HEK293 (cell line): ENCODE measurements around the gene PHF13.
A peak's percentile ranks its signal among the peaks of the same experiment; 100 is the strongest.

ENCODE experiments used
- CTCF ChIA-PET: fragments of 350-600 bp; formaldehyde crosslinking; extraction: SDS; loops from one replicate; lab custom pipeline; 2021; ENCODE audit warnings: antibody characterized with exemption; lab: Yijun Ruan, JAX
- POLR2A ChIA-PET: fragments of 300-600 bp; formaldehyde crosslinking; extraction: SDS; loops from one replicate; lab custom pipeline; 2020; ENCODE audit warnings: antibody characterized with exemption, inconsistent platforms; lab: Yijun Ruan, JAX
- H3K27ac ChIP-seq: fragments of 200-500 bp; sonication (Bioruptor generic); 2 replicates; pipeline ENCODE4 v1.5.1; 2014; ENCODE audit warnings: low read depth, low read length, control low read depth, inconsistent platforms; ENCODE audit errors: extremely low read depth
- H3K36me3 ChIP-seq, 2 experiments: fragments of 200-500 bp in 1 of 2; sonication (Bioruptor generic) in 1 of 2; 1 replicate in 1 of 2; 2 replicates in 1 of 2; pipeline ENCODE4 v1.5.1; 2014 to 2017; ENCODE audit warnings: inconsistent platforms in 2 of 2, low read length in 2 of 2; ENCODE audit not compliant: control insufficient read depth in 2 of 2, insufficient read depth in 1 of 2
- H3K4me1 ChIP-seq: fragments of 200-500 bp; sonication (Bioruptor generic); 2 replicates; pipeline ENCODE4 v1.5.1; 2014; ENCODE audit warnings: mild to moderate bottlenecking, low read length, inconsistent platforms; ENCODE audit not compliant: control insufficient read depth, insufficient read depth
- H3K4me3 ChIP-seq: 2 replicates; pipeline ENCODE4 v1.5.1; 2011; ENCODE audit warnings: low read depth, mild to moderate bottlenecking, control low read depth, low read length, moderate library complexity
- H3K9me3 ChIP-seq: fragments of 200-500 bp; sonication (Bioruptor generic); 2 replicates; pipeline ENCODE4 v1.5.1; 2014; ENCODE audit warnings: low read depth, low read length, inconsistent platforms; ENCODE audit not compliant: control insufficient read depth, insufficient read depth
- ATF2 ChIP-seq: fragments of 450-650 bp; formaldehyde crosslinking; IDR thresholded peaks from 2 replicates; pipeline ENCODE4 v1.5.1; 2016; ENCODE audit warnings: missing biosample characterization, missing genetic modification characterization, low read depth
- PBX3 ChIP-seq: sonication (generic); formaldehyde crosslinking; IDR thresholded peaks from 2 replicates; pipeline ENCODE4 v1.8.1; 2022; ENCODE audit warnings: mild to moderate bottlenecking, moderate library complexity, missing genetic modification reagents
- PRDM1 ChIP-seq: fragments of 450-650 bp; formaldehyde crosslinking; IDR thresholded peaks from 2 replicates; pipeline ENCODE4; 2016; ENCODE audit warnings: missing biosample characterization, missing genetic modification characterization
- SP3 ChIP-seq: fragments of 450-650 bp; formaldehyde crosslinking; IDR thresholded peaks from 2 replicates; pipeline ENCODE4 v1.5.1; 2016; ENCODE audit warnings: missing biosample characterization, missing genetic modification characterization
- SP7 ChIP-seq: fragments of 450-650 bp; formaldehyde crosslinking; IDR thresholded peaks from 2 replicates; pipeline ENCODE4 v1.5.1; 2016; ENCODE audit warnings: missing biosample characterization, missing genetic modification characterization
- TSHZ1 ChIP-seq: fragments of 450-650 bp; formaldehyde crosslinking; IDR thresholded peaks from 2 replicates; pipeline ENCODE4 v1.5.1; 2016; ENCODE audit warnings: missing biosample characterization, missing genetic modification characterization, borderline replicate concordance
- ZBTB10 ChIP-seq: fragments of 450-650 bp; formaldehyde crosslinking; IDR thresholded peaks from 2 replicates; pipeline ENCODE4 v1.5.1; 2016; ENCODE audit warnings: missing biosample characterization, missing genetic modification characterization
- ZBTB26 ChIP-seq: fragments of 450-650 bp; formaldehyde crosslinking; optimal IDR thresholded peaks from 2 replicates; pipeline ENCODE3; 2016; ENCODE audit warnings: missing biosample characterization, mild to moderate bottlenecking, missing genetic modification characterization
- ZBTB6 ChIP-seq: fragments of 450-650 bp; formaldehyde crosslinking; IDR thresholded peaks from 2 replicates; pipeline ENCODE4 v1.5.1; 2017; ENCODE audit warnings: missing biosample characterization, missing genetic modification characterization
- ZFP69B ChIP-seq: fragments of 450-650 bp; formaldehyde crosslinking; IDR thresholded peaks from 2 replicates; pipeline ENCODE4 v1.5.1; 2016; ENCODE audit warnings: missing biosample characterization, missing genetic modification characterization
- ZNF133 ChIP-seq: fragments of 450-650 bp; formaldehyde crosslinking; IDR thresholded peaks from 2 replicates; pipeline ENCODE4 v1.5.1; 2016; ENCODE audit warnings: missing biosample characterization, missing genetic modification characterization
- ZNF140 ChIP-seq: fragments of 450-650 bp; formaldehyde crosslinking; IDR thresholded peaks from 2 replicates; pipeline ENCODE4 v1.5.1; 2016; ENCODE audit warnings: missing biosample characterization, missing genetic modification characterization
- ZNF16 ChIP-seq: fragments of 450-650 bp; formaldehyde crosslinking; IDR thresholded peaks from 2 replicates; pipeline ENCODE4 v1.5.1; 2016; ENCODE audit warnings: low read depth, missing biosample characterization, missing genetic modification characterization
- ZNF175 ChIP-seq: fragments of 450-650 bp; formaldehyde crosslinking; IDR thresholded peaks from 2 replicates; pipeline ENCODE4 v1.5.1; 2016; ENCODE audit warnings: missing biosample characterization, missing genetic modification characterization
- ZNF423 ChIP-seq: fragments of 450-650 bp; formaldehyde crosslinking; IDR thresholded peaks from 2 replicates; pipeline ENCODE4 v1.5.1; 2016; ENCODE audit warnings: missing biosample characterization, missing genetic modification characterization
- ZNF530 ChIP-seq: fragments of 450-650 bp; formaldehyde crosslinking; IDR thresholded peaks from 2 replicates; pipeline ENCODE4 v1.5.1; 2016; ENCODE audit warnings: low read depth, missing biosample characterization, missing genetic modification characterization
- ZNF600 ChIP-seq: fragments of 450-650 bp; formaldehyde crosslinking; IDR thresholded peaks from 2 replicates; pipeline ENCODE4 v1.5.1; 2016; ENCODE audit warnings: missing biosample characterization, missing genetic modification characterization
- ZNF645 ChIP-seq: fragments of 450-650 bp; formaldehyde crosslinking; IDR thresholded peaks from 2 replicates; pipeline ENCODE4; 2016; ENCODE audit warnings: missing biosample characterization, missing genetic modification characterization
- ZNF76 ChIP-seq: fragments of 450-650 bp; formaldehyde crosslinking; IDR thresholded peaks from 2 replicates; pipeline ENCODE4; 2016; ENCODE audit warnings: low read depth, missing biosample characterization, missing genetic modification characterization, borderline replicate concordance
- ZNF791 ChIP-seq: fragments of 450-650 bp; formaldehyde crosslinking; IDR thresholded peaks from 2 replicates; pipeline ENCODE4 v1.5.1; 2016; ENCODE audit warnings: missing biosample characterization, missing genetic modification characterization
- ZSCAN4 ChIP-seq: fragments of 450-650 bp; formaldehyde crosslinking; IDR thresholded peaks from 2 replicates; pipeline ENCODE4 v1.5.1; 2017; ENCODE audit warnings: missing biosample characterization, missing genetic modification characterization

PHF13 gene

GRCh38 chr1:6591222-6591621 lies 22.3 kb upstream of the PHF13 start:
- ChIA-PET CTCF (interaction anchor here (1.8 kb wide), 1 partner anchor 36 kb away, joined by 7 read pairs; the partner anchor contains the start of gene TAS1R1), POLR2A (interaction anchor here (1.2 to 2.3 kb wide), 3 partner anchors 10 to 12 kb away, joined by 3 to 12 read pairs (median 4); partner anchors contain the start of gene ZBTB48)

GRCh38 chr1:6591644-6592043 lies 21.9 kb upstream of the PHF13 start:
- CTCF ChIA-PET, result interaction anchor here (1.8 kb wide), 1 partner anchor 37 kb away, joined by 7 read pairs; the partner anchor contains the start of gene TAS1R1
- H3K4me1 ChIP-seq, result no peaks in the 10 kb centered on the region
- H3K4me3 ChIP-seq, result no peak overlapping the region
- TF ChIP-seq ZNF140, result no peak
- no peak for TF ChIP-seq PBX3 (CRISPR knock-in tag)
- TF ChIP-seq PRDM1 (tag by site-specific recombination), result no peak
- TF ChIP-seq ZNF791 (tag by site-specific recombination), result no peak
- no peak for TF ChIP-seq ZNF16 (tag by site-specific recombination)
- no peak for TF ChIP-seq SP7
- TF ChIP-seq ZSCAN4 (tag by site-specific recombination), result no peak
- TF ChIP-seq ZNF133 (tag by site-specific recombination), result no peak
- no peak for TF ChIP-seq ZNF423 (tag by site-specific recombination)
- no peak for TF ChIP-seq TSHZ1 (tag by site-specific recombination)
- no peak for TF ChIP-seq ZFP69B (tag by site-specific recombination)
- TF ChIP-seq ZNF175 (tag by site-specific recombination), result no peak
- TF ChIP-seq ZBTB10, result no peak
- TF ChIP-seq ATF2 (tag by site-specific recombination), result no peak
- TF ChIP-seq ZNF76 (tag by site-specific recombination), result no peak
- no peak for TF ChIP-seq SP3 (tag by site-specific recombination)
- no peak for TF ChIP-seq ZBTB6 (tag by site-specific recombination)
- TF ChIP-seq ZNF645 (tag by site-specific recombination), result no peak
- no peak for TF ChIP-seq ZBTB26 (tag by site-specific recombination)
- peaks cover 3 to 100% of the 10 kb centered on the region in 2 experiments; a peak in 2 of 3 replicates for H3K36me3 ChIP-seq
- POLR2A ChIA-PET, result interaction anchor here (1.2 to 2.3 kb wide), 4 partner anchors 10 to 12 kb away, joined by 3 to 12 read pairs (median 4); partner anchors contain the start of gene ZBTB48
- H3K27ac ChIP-seq, result no peak overlapping the region
- no peaks in the 10 kb centered on the region for H3K9me3 ChIP-seq

More at GRCh38 chr1:6591222-6591621, 22.3 kb upstream of the PHF13 start:
- Histone ChIP-seq H3K9me3 (no peaks in the 10 kb centered on the region), H3K27ac (no peak overlapping the region), H3K36me3 (peaks cover 3 to 100% of the 10 kb centered on the region in 2 experiments; a peak in 2 of 3 replicates), H3K4me3 (no peak overlapping the region), H3K4me1 (no peaks in the 10 kb centered on the region)
- TF ChIP-seq ZNF530 (tag by site-specific recombination), result no peak
- peak; percentile 67; the same call in 1 of the 2 replicates for TF ChIP-seq ZNF600 (tag by site-specific recombination)
